Measurements from ENCODE around the gene CDON.
"Not testable (repeated sequence)": the region's sequence is repeated elsewhere in the genome, so short reads cannot be mapped to it uniquely, and the experiment has no call there.

The CDON gene

DNA sequence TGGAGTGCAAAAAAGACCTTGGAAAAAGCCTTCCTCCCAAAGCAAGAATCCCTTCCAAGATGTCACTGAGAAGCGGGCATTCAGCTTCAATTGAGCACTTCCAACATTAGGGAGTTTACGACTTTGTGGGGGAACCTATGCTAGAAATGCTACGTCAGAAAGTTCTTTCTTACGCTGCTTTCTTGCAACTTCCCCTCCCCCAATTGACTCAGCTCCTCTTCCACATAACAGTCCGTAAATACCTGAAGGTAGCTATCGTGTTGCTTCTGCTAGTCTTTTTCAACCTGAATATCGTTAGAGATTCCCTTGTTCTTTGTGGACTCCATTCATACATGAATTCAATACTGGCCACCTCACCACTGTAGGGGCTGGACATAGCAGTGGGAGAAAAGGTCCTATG, 69.8 kb downstream of the CDON start:
- DNase-seq = no peak

DNA sequence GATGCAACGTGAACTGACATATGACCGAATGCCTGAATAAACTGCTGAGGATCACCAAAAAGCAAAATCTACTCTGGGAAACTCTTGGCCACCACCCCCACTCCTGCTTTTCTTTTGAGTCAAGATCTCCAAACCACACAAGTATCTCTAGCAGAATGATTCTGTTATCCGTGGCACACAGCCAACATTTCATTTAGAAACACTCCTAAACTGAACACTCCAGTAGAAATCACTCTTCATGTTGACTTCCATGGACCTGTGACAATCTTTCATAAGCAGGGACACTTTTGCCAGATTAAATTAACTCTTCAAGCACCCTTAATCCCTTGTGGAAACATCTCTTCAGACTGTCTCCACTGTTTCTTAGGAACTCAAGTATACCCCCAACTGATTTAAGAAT, 72.4 kb downstream of the CDON start:
- no peak for DNase-seq

- DNase-seq = no peak
Measured at GRCh38 chr11:125987066-125987641, 75.5 kb downstream of the CDON start.

DNA sequence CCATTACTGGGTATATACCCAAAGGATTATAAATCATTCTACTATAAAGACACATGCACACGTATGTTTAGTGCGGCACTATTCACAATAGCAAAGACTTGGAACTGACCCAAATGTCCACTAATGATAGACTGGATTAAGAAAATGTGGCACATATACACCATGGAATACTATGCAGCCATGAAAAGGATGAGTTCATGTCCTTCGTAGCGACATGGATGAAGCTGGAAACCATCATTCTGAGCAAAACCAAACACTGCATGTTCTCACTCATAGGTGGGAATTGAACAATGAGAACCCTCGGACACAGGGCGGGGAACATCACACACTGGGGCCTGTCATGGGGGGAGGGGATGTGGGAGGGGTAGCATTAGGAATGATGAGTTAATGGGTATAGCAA, 76.7 kb downstream of the CDON start:
- DNase-seq = not testable (repeated sequence)

DNA sequence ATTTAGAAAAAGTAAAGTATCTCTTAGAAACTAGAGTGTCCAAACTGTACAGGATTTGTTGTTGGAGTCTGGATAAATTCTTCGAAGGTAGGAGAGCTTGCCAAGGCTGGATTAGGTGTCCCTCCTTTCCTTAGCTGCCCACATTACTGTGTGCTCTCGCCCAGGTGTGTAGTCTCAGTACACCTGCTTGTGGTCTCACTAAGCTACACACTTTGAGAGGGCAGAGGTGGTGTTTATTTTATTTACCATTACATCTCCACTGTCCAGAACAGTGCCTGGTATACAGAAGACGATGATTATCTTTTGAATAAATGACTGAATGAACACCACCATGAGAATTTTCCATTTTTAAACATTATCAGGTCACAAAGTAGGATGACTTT, 80.3 kb downstream of the CDON start:
- DNase-seq = no peak

- no peak for DNase-seq
Measured at GRCh38 chr11:125980436-125980835, 82.2 kb downstream of the CDON start.

DNA sequence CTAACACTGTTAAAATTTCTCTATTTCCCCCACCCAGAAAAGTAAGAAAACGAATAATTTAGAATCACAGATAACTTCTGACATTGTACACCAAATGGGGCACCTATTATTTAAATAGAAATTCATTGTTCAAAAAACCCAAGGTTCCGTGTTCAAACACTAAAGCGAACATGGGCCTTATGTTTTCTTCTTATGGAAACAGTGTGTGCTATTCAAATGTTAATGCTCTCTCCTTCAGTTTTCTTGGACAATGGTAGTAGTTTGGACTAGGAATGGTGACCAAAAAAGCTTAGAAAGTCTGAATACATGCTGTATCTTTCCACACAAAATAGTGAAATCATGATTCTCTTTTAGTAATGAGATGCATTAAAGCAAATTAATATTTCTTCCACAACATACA, 83.2 kb downstream of the CDON start:
- DNase-seq = no peak

GRCh38 chr11:125978778-125979407, 83.8 kb downstream of the CDON start:
- DNase-seq = no peak

DNA sequence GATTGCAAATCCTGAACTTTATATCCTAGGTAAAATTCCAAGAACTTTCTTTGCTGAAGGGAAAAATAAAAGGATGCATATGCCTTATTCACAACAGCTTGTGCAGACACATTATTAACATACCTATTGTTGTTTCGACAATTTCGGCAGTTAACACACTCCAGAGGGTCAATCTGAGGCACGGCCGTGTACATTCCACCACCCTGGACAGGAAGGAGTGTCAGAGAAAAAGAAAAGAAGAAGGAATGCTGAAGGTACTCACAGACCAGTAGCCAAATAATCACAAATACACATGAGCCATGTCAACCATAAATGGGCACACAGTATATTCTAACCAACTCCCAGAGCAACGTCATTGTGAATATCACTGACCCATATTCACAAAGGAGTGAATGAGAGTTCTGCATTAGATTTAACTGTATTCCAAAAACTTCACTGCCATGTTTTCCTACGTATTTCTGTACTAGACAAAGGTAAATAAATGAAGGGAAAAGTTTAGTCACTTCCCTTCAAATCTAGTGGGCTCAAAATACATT, 84.4 kb downstream of the CDON start:
- DNase-seq = no peak

- no peak for DNase-seq
Measured at GRCh38 chr11:125977333-125977732, 85.3 kb downstream of the CDON start.

GRCh38 chr11:125976156-125976555, 86.5 kb downstream of the CDON start:
- DNase-seq = no peak

- no peak for DNase-seq
Measured at GRCh38 chr11:125975634-125976033, 87.0 kb downstream of the CDON start.

DNA sequence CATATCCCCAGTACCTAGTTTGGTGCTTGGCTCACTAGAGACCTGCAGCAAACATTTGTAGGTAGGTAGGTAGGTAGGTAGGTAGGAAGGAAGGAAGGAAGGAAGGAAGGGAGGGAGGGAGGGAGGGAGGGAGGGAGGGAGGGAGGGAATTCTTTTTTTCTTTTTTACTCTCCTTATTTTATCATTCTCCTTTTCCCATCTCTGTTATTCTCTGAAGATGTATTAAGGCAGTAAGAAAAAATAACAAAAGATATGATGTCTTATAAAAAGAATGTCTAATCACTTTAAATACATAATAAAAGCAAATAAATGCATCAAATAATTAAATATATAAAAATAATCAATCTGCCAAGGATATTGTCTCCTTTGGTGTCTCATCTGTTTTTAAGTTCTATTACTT, 88.4 kb downstream of the CDON start:
- DNase-seq = no peak

- DNase-seq = no peak
Measured at GRCh38 chr11:125971618-125972017, 91.0 kb downstream of the CDON start.

DNA sequence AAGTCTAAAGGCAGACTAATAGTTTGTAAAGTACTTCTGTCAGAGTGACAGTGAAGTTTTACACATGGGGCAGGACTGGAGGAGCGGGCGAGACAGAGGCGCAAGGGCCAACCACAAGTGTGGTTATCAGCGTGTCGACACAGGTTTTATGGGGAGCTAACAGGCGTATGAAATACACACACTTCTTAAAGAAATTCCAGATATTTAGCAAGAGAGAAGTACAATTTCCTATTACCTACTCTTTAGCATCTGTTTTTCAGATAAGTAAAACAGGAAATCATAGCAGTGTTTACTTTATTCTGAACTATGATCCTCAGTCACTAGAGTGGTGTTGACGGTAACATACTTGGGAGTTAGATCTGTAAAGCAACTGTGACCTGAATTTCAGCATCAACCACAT, 94.3 kb downstream of the CDON start:
- no peak for DNase-seq

- DNase-seq = no peak
Measured at GRCh38 chr11:125967515-125967914, 95.2 kb downstream of the CDON start.

GRCh38 chr11:125960771-125961170, 101.9 kb downstream of the CDON start:
- no peak for DNase-seq

DNA sequence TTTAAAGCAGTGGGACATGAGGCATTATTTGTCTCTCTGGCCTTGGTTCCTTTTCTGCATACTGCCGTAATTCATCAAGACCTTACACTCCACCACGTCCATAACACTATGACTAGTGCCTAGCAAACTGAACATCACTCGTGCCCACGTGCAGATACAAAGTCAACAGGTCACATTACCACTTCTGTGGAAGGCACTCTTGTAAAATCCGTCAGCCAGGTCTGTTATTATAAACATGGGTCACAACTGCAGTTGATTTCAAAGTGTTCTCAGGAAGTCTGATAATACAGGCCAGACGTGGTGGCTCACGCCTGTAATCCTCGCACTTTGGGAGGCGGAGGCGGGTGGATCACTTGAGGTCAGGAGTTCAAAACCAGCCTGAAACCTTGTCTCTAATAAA, 102.7 kb downstream of the CDON start:
- DNase-seq = no peak

- DNase-seq = no peak
Measured at GRCh38 chr11:125959511-125959910, 103.2 kb downstream of the CDON start.

DNA sequence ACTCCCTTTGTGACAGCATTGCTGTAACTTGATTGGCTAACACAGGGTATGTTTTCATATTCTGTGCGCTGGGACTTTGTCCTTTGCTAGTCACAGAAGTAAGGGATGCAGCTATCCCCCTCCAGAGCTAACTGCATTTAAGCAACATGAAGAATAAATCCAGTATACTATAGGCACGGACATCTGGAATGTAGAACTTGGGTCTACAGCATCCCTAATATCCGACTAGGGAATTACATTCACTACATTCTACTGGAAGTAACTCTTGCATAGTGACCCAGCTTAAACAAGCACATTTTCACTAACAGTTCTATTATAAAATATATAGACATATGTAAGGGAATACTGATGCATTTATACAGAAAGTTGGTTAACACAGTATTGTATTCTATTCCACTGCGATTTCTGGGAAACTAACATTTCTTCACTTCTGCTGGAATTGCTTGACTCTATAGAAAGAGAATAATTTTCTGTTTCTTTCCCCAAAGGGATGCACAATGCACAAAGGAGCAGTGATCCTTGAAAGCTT, 103.7 kb downstream of the CDON start:
- no peak for DNase-seq

DNA sequence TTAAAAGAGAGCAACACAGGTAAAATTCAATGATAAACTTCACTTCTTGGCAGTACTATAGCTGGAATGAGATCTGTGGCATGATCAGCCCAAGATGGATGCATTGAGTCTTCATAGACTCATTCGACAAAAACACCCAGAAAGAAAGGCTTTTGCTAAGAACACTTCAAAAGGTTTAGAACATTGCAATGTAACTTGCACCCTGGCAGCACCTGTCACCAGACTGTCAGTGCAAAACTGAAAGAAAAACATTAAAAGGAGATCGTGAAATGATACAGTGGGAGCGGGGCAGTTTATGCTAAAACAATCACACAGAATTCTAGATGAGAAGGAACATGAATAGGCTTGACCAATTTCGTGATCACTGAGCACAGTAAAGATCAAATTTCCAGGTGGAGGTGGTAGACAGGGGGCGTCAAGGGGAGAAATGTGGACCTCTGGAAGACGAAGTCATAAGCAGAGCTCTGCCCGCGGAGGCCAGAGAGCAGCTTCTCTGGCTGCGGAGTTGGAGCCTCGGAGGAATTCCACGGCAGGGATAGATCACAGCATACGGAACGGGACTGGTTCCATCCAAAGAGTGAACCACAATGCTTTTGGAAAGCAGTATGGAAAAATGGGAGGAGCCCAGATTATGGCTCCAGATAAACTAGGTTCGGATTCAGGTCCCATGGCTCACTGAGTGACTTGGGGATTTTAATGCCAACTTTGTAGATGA, 104.9 kb downstream of the CDON start:
- no peak for DNase-seq

DNA sequence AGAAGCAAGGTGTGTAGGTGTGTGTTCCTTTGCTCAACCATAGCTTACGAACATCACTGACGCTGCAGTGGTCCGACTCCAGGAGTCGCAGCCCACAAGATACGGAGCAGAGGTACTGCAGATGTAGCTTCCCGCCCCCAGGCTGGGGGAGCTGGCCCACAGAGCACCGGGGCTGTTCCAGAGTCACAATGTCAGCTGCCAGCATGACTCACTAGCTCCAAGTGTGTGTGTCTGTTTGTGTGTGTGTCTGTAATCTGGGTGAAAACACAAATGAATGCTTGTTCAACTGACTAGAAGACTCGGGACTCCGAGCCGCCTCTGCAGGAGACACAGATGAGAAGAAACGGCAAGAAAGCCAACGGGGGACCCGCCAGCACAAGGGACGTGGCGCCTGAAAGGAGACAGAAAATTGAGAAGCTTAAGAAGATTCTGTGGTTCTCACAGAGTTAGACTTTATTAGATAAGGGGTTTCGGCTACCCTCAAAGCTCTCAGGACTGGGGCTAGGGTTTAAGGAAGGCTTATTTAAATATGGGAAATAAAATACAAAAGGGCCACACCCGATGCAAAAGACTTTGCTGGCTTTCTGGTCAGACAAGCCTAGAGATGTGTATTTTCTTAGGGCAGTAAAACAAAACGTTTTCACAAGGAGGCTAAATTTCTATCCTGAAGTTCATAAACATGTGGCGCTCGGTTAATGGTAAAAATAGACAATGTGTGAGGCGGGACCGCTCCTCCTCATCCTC, 106.1 kb downstream of the CDON start:
- no peak for DNase-seq

DNA sequence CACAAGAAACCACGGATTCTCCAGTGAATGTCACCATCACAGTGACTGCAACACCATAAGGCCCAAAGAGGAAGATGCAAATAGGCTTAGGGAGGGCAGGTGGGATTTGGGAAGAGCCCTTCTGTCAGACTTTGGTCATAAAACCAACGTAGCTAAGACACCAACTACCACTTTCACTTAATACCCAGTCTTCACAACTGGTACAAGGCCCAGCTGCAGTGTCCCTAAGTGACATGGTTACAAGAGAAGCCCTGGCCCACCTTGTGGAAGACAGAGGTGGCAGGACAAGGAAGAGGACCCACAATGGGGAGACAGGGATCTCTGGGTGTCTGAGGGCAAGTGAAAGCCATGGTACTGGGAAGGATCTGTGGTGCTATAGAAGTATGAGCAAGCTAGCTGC, 106.8 kb downstream of the CDON start:
- DNase-seq = no peak

Data from suppressor macrophage (primary cell).